ENCODE results near the gene ENPP7. TPM values are rescaled to one million over a fixed set of nuclear protein-coding genes. Genes with fewer than 3 reads are reported as not detected.

The ENPP7 gene
- total RNA-seq, 6 experiments from 2014 or later, result not detected

- Mint-ChIP-seq H3K4me3 (no peak overlapping the region), H3K27me3 (ENCODE audit: insufficient read depth) (peaks cover 13% of the 10 kb centered on the region), H3K36me3 (ENCODE audit: low read depth) (no peaks in the 10 kb centered on the region), H3K4me1 (ENCODE audit: low read depth) (no peaks in the 10 kb centered on the region), H3K27ac (no peak overlapping the region), H3K9me3 (no peaks in the 10 kb centered on the region)
- DNase-seq, result no peak
- TF ChIP-seq, protein P1, sequence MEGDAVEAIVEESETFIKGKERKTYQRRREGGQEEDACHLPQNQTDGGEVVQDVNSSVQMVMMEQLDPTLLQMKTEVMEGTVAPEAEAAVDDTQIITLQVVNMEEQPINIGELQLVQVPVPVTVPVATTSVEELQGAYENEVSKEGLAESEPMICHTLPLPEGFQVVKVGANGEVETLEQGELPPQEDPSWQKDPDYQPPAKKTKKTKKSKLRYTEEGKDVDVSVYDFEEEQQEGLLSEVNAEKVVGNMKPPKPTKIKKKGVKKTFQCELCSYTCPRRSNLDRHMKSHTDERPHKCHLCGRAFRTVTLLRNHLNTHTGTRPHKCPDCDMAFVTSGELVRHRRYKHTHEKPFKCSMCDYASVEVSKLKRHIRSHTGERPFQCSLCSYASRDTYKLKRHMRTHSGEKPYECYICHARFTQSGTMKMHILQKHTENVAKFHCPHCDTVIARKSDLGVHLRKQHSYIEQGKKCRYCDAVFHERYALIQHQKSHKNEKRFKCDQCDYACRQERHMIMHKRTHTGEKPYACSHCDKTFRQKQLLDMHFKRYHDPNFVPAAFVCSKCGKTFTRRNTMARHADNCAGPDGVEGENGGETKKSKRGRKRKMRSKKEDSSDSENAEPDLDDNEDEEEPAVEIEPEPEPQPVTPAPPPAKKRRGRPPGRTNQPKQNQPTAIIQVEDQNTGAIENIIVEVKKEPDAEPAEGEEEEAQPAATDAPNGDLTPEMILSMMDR (IDR thresholded peaks at IDR 0.05), result no peak
Measured at GRCh38 chr17:79784353-79785016, 53.7 kb downstream of the ENPP7 start.

- TF ChIP-seq, protein P1 (IDR thresholded peaks at IDR 0.05), result no peak
- no peak for DNase-seq
- Mint-ChIP-seq H3K27ac (no peak overlapping the region), H3K4me3 (no peak overlapping the region), H3K27me3 (ENCODE audit: insufficient read depth) (peaks cover 13% of the 10 kb centered on the region), H3K4me1 (ENCODE audit: low read depth) (no peaks in the 10 kb centered on the region), H3K9me3 (no peaks in the 10 kb centered on the region), H3K36me3 (ENCODE audit: low read depth) (no peaks in the 10 kb centered on the region)
Measured at GRCh38 chr17:79785017-79785899, 54.5 kb downstream of the ENPP7 start.

GRCh38 chr17:79785900-79786810, 55.4 kb downstream of the ENPP7 start:
- Mint-ChIP-seq H3K27ac (no peak overlapping the region), H3K27me3 (ENCODE audit: insufficient read depth) (peaks cover 14% of the 10 kb centered on the region), H3K4me1 (ENCODE audit: low read depth) (no peaks in the 10 kb centered on the region), H3K36me3 (ENCODE audit: low read depth) (no peaks in the 10 kb centered on the region), H3K4me3 (no peak overlapping the region), H3K9me3 (no peaks in the 10 kb centered on the region)
- DNase-seq, result no peak
- TF ChIP-seq, protein P1 (IDR thresholded peaks at IDR 0.05), result no peak

DNA sequence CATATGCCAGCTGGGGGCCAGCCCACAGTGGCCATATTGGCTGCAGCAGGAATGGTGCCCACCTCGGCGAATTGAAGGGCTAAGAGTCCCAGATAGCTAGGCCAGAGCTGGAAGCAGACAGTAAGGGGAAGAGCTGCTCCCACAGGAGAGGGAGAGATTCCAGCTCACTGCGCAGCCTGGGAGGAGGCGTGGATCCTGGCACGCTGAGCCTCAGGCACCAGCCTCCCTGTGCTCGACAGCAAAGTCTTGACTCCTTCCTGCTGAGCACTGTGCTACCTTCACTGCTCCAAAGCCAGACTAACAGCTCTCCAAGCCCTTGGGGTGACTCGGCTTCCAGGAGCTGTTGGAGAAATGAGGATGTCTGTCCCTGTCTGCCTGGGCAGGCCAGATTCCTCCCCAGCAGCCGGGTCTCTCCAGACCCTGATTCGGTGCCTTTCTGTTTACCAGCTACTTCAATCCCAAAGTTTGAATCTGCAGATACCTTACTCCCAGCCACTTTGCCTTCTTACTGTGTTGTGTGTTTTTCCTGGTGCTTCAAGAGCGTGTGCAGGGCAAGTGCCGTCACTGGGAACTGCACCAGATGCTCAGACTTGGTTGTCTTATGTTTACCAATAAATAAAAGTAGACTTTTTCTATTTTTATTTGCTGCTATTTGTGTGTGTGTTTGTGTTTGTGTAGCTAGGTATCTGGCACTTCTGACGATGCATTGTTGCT, 56.3 kb downstream of the ENPP7 start:
- Mint-ChIP-seq H3K27ac (no peak overlapping the region), H3K27me3 (ENCODE audit: insufficient read depth) (peaks cover 18% of the 10 kb centered on the region), H3K36me3 (ENCODE audit: low read depth) (no peaks in the 10 kb centered on the region), H3K9me3 (no peaks in the 10 kb centered on the region), H3K4me3 (no peak overlapping the region), H3K4me1 (ENCODE audit: low read depth) (peaks cover 2% of the 10 kb centered on the region; the same call in 1 of the 2 replicates)
- TF ChIP-seq, protein P1 (IDR thresholded peaks at IDR 0.05), result no peak
- no peak for DNase-seq

DNA sequence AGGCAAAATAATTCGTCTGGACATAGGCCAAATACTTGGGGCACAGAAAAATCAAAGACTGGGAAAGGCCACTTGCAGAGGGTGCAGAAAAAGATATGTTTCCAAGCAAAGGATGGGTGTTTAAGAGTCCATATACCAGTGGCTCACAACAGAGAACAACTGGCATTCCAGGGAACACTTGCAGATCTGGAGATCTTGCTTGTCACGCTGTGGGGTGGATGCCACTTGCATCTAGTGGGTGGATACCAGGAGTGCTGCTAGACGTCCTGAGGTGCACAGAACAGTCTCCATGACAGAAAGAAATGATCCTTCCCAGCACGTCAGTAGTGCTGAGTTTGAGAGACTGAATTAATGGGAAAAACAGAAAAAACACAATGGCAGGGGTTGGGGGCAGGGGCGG, 57.7 kb downstream of the ENPP7 start:
- Mint-ChIP-seq H3K4me1 (ENCODE audit: low read depth) (peaks cover 8% of the 10 kb centered on the region), H3K27ac (no peak overlapping the region), H3K9me3 (no peaks in the 10 kb centered on the region), H3K36me3 (ENCODE audit: low read depth) (no peaks in the 10 kb centered on the region), H3K27me3 (ENCODE audit: insufficient read depth) (peaks cover 23% of the 10 kb centered on the region), H3K4me3 (no peak overlapping the region)
- DNase-seq, result no peak
- TF ChIP-seq, protein P1 (IDR thresholded peaks at IDR 0.05), result no peak

Measured in HFFc6 (cell line).